ENCODE measurements around the gene UBQLN1. TPM values are rescaled to one million over a fixed set of nuclear protein-coding genes. Genes with fewer than 3 reads are reported as not detected.

The UBQLN1 gene
- total and polyA plus RNA-seq, 2 donors (not counting 1 experiment from before 2014, with no cell fraction given) = 49.8 to 101 TPM

- DNase-seq = no peak
- Histone ChIP-seq H3K27me3 (replicated peaks in 1 of 4; ENCODE audit: control extremely low read depth in 1 of 4, control insufficient read depth in 3 of 4, insufficient read depth in 4 of 4, low read length in 3 of 4) (no peaks in the 10 kb centered on the region), H3K36me3 (replicated peaks in 1 of 2; ENCODE audit: control extremely low read depth in 1 of 2, control insufficient read depth in 1 of 2, extremely low read depth in 1 of 2, insufficient read depth in 2 of 2, low read length in 1 of 2) (peaks cover 6 to 61% of the 10 kb centered on the region in 2 experiments), H3K9ac (ENCODE audit: low read length) (no peak overlapping the region), H3K9me3 (ENCODE audit: control extremely low read depth in 1 of 3, control insufficient read depth in 2 of 3, insufficient read depth in 1 of 3, low read length in 2 of 3) (no peaks in the 10 kb centered on the region), H4K20me1 (ENCODE audit: control insufficient read depth, insufficient read depth, low read length, poor library complexity, severe bottlenecking) (no peaks in the 10 kb centered on the region), H3K4me1 (ENCODE audit: control insufficient read depth in 2 of 2, insufficient read depth in 2 of 2, low read length in 2 of 2) (no peaks in the 10 kb centered on the region), H3K4me3 (ENCODE audit: control extremely low read depth in 1 of 5, extremely low read depth in 1 of 5, insufficient read depth in 1 of 5, low read depth in 2 of 5, low read length in 4 of 5) (no peak overlapping the region), H3K27ac (ENCODE audit: low read length in 2 of 2) (no peak overlapping the region), H3K4me2 (replicated peaks; ENCODE audit: low read depth, low read length, poor library complexity, severe bottlenecking) (no peak overlapping the region), H3K79me2 (ENCODE audit: control insufficient read depth, insufficient read depth, low read length) (no peaks in the 10 kb centered on the region), H2AFZ (ENCODE audit: insufficient read depth, low read depth, low read length, poor library complexity, severe bottlenecking) (no peak overlapping the region)
- POLR2A ChIA-PET = no interaction called here
- no peak for TF ChIP-seq CTCF (IDR thresholded peaks at IDR 0.05)
- no peak for TF ChIP-seq EZH2 (IDR thresholded peaks at IDR 0.05; ENCODE audit: borderline replicate concordance, insufficient read depth, low read depth, low read length, poor library complexity, severe bottlenecking)
- Mint-ChIP-seq H3K4me3 (no peak overlapping the region), H3K27me3 (no peaks in the 10 kb centered on the region), H3K4me1 (peaks cover 7% of the 10 kb centered on the region), H3K27ac (no peak overlapping the region), H3K9me3 (ENCODE audit: insufficient read depth) (no peaks in the 10 kb centered on the region)
- intact Hi-C loops (cut with micrococcal nuclease) = loop anchor here (5.0 kb wide), 1 partner anchor 36 kb away; the partner anchor contains the start of gene UBQLN1
- CTCF ChIA-PET = no interaction called here
- no CpG with 5 or more reads among the region's 1 CpG for WGBS (ENCODE audit: insufficient coverage)
- ATAC-seq (ENCODE audit: low read depth) = no peak
Observed at GRCh38 chr9:83671451-83671850, 36.3 kb downstream of the UBQLN1 start.

GRCh38 chr9:83670381-83670780, 37.4 kb downstream of the UBQLN1 start:
- ATAC-seq (ENCODE audit: low read depth) (no peak), DNase-seq (no peak)
- Mint-ChIP-seq H3K27me3 (no peaks in the 10 kb centered on the region), H3K4me3 (no peak overlapping the region), H3K4me1 (peaks cover 18% of the 10 kb centered on the region), H3K27ac (no peak overlapping the region), H3K9me3 (ENCODE audit: insufficient read depth) (no peaks in the 10 kb centered on the region)
- Histone ChIP-seq H3K4me1 (ENCODE audit: control insufficient read depth in 2 of 2, insufficient read depth in 2 of 2, low read length in 2 of 2) (peaks cover 9 to 10% of the 10 kb centered on the region in 2 donors), H2AFZ (ENCODE audit: insufficient read depth, low read depth, low read length, poor library complexity, severe bottlenecking) (no peak overlapping the region), H3K79me2 (ENCODE audit: control insufficient read depth, insufficient read depth, low read length) (no peaks in the 10 kb centered on the region), H3K4me2 (replicated peaks; ENCODE audit: low read depth, low read length, poor library complexity, severe bottlenecking) (no peak overlapping the region), H3K9ac (ENCODE audit: low read length) (no peak overlapping the region), H3K27me3 (replicated peaks in 1 of 4; ENCODE audit: control extremely low read depth in 1 of 4, control insufficient read depth in 3 of 4, insufficient read depth in 4 of 4, low read length in 3 of 4) (no peaks in the 10 kb centered on the region), H3K4me3 (ENCODE audit: control extremely low read depth in 1 of 5, extremely low read depth in 1 of 5, insufficient read depth in 1 of 5, low read depth in 2 of 5, low read length in 4 of 5) (no peak overlapping the region), H3K9me3 (ENCODE audit: control extremely low read depth in 1 of 3, control insufficient read depth in 2 of 3, insufficient read depth in 1 of 3, low read length in 2 of 3) (no peaks in the 10 kb centered on the region), H3K36me3 (replicated peaks in 1 of 2; ENCODE audit: control extremely low read depth in 1 of 2, control insufficient read depth in 1 of 2, extremely low read depth in 1 of 2, insufficient read depth in 2 of 2, low read length in 1 of 2) (peaks cover 6 to 54% of the 10 kb centered on the region in 2 experiments), H4K20me1 (ENCODE audit: control insufficient read depth, insufficient read depth, low read length, poor library complexity, severe bottlenecking) (no peaks in the 10 kb centered on the region), H3K27ac (ENCODE audit: low read length in 2 of 2) (no peak overlapping the region)
- ChIA-PET POLR2A (no interaction called here), CTCF (interaction anchor here (0.6 kb wide), 1 partner anchor 12 kb away, joined by 3 read pairs; no protein-coding TSS in a partner anchor)
- no peak for TF ChIP-seq CTCF (IDR thresholded peaks at IDR 0.05)
- no peak for TF ChIP-seq EZH2 (IDR thresholded peaks at IDR 0.05; ENCODE audit: borderline replicate concordance, insufficient read depth, low read depth, low read length, poor library complexity, severe bottlenecking)
- intact Hi-C loops (cut with micrococcal nuclease) = loop anchor here (5.0 kb wide), 1 partner anchor 37 kb away; the partner anchor contains the start of gene UBQLN1
- 83% methylated on average over 1 of the region's 5 CpGs for WGBS (ENCODE audit: insufficient coverage)

All from B cell (primary cell).